ENCODE results near the gene SLC16A6.

DNA sequence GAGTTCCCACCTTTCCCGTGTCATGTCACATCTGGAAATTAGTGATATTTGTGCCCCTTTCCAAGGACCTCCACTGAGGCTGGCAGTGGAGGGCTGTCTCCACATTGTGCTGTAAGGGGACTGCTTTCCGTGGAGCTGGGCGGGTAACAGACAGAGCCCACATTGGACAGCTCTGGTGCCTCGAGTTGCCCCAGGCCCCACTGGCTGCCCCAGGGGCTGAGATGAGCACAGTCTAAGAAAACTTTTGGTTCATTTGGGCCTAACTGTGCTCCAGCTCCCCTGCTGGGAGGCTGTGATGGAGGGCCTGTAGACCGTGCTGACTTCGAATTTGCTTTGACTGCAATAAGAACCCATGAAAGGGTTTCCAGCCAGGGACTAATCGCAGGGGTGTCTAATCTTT is 38.4 kb upstream of the SLC16A6 start:
- TF ChIP-seq, protein P1, sequence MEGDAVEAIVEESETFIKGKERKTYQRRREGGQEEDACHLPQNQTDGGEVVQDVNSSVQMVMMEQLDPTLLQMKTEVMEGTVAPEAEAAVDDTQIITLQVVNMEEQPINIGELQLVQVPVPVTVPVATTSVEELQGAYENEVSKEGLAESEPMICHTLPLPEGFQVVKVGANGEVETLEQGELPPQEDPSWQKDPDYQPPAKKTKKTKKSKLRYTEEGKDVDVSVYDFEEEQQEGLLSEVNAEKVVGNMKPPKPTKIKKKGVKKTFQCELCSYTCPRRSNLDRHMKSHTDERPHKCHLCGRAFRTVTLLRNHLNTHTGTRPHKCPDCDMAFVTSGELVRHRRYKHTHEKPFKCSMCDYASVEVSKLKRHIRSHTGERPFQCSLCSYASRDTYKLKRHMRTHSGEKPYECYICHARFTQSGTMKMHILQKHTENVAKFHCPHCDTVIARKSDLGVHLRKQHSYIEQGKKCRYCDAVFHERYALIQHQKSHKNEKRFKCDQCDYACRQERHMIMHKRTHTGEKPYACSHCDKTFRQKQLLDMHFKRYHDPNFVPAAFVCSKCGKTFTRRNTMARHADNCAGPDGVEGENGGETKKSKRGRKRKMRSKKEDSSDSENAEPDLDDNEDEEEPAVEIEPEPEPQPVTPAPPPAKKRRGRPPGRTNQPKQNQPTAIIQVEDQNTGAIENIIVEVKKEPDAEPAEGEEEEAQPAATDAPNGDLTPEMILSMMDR (IDR thresholded peaks at IDR 0.05): no peak
- TF ChIP-seq POLR2A (IDR thresholded peaks at IDR 0.05): no peak
